Bronchus fibroblast of lung (primary cell): Measurements from ENCODE around the gene ZSWIM8. TPM values are rescaled to one million over a fixed set of nuclear protein-coding genes. Genes with fewer than 3 reads are reported as not detected.

Experiments
- total RNA-seq: library from RNA; depleted of rRNA; stranded (reverse); fragments of >200 nt; gene quantifications from 2 replicates; pipeline ENCODE4 v1.2.3, GENCODE V29; 2015

Gene ZSWIM8
- 40.1 and 45.7 TPM in 2 replicates for total RNA-seq

GRCh38 chr10:73785211-73785720, at the start of gene ZSWIM8:
Gene ZSWIM8 (plus strand): TSS chr10:73785606. CDS start chr10:73785879, 273 bp downstream.

GRCh38 chr10:73743905-73744663, 41.3 kb upstream of the ZSWIM8 start, which contains the start of gene SEC24C:
Gene SEC24C (plus strand): TSS chr10:73744372. CDS start chr10:73746833, 2,461 bp downstream.

GRCh38 chr10:73781879-73782748, 3.3 kb upstream of the ZSWIM8 start, which contains the start of gene CHCHD1:
Gene CHCHD1 (plus strand): TSS chr10:73782048. CDS start chr10:73782076, 28 bp downstream.

Other genes with a start within 250 kb of the ZSWIM8 start
- gene USP54, start 194.3 kb upstream of the ZSWIM8 start, total RNA-seq, result 3.7 and 4.4 TPM in 2 replicates
- 0.15 TPM in 1 of 2 replicates, not detected in the other for gene MYOZ1, start 144.1 kb upstream of the ZSWIM8 start, total RNA-seq
- under 0.01 TPM in 1 of 2 replicates, not detected in the other for gene SYNPO2L, start 129.6 kb upstream of the ZSWIM8 start, total RNA-seq
- gene AGAP5, start 87.5 kb upstream of the ZSWIM8 start, total RNA-seq, result 2.5 TPM in 2 replicates
- gene SEC24C, start 41.2 kb upstream of the ZSWIM8 start, total RNA-seq, result 62.7 and 70.6 TPM in 2 replicates
- 40.7 and 47.4 TPM in 2 replicates for gene CHCHD1, start 3.6 kb upstream of the ZSWIM8 start, total RNA-seq
- gene NDST2, start 26.0 kb downstream of the ZSWIM8 start, total RNA-seq, result 13.1 and 21.9 TPM in 2 replicates
- gene CAMK2G, start 88.9 kb downstream of the ZSWIM8 start, total RNA-seq, result 12.8 and 17.2 TPM in 2 replicates
- 54.8 and 56.8 TPM in 2 replicates for gene PLAU, start 125.5 kb downstream of the ZSWIM8 start, total RNA-seq
- gene VCL, start 212.5 kb downstream of the ZSWIM8 start, total RNA-seq, result 106 and 117 TPM in 2 replicates